HL-60 (cell line): ENCODE results near the gene PDE8B.

ENCODE experiments used
- DNase-seq, 2 experiments: peaks; one replicate each; pipeline ENCODE4 v3.0.0-alpha.2; 2010 to 2020; ENCODE audit warnings: low read depth in 1 of 2, low spot score in 1 of 2
- H3K27ac ChIP-seq: fragments of 250-450 bp; sonication (Bioruptor Pico); replicated peaks from 2 replicates; pipeline ENCODE4 v1.5.1; 2020; ENCODE audit warnings: mild to moderate bottlenecking, moderate library complexity
- H3K27me3 ChIP-seq: fragments of 250-450 bp; sonication (Bioruptor Pico); 2 replicates; pipeline ENCODE4 v1.5.1; 2021; ENCODE audit warnings: mild to moderate bottlenecking, moderate library complexity; ENCODE audit not compliant: insufficient read depth, poor library complexity, severe bottlenecking
- H3K4me3 ChIP-seq: replicated peaks from 2 replicates; pipeline ENCODE4 v1.5.1; 2011; ENCODE audit warnings: mild to moderate bottlenecking, control low read depth, low read length; ENCODE audit not compliant: insufficient read depth
- GABPA ChIP-seq: IDR thresholded peaks from 2 replicates; pipeline ENCODE4 v1.6.1; 2012; ENCODE audit warnings: low read depth
- POLR2AphosphoS5 ChIP-seq: IDR thresholded peaks from 2 replicates; pipeline ENCODE4 v1.6.1; 2012; ENCODE audit warnings: low read depth
- SPI1 ChIP-seq: IDR thresholded peaks from 2 replicates; pipeline ENCODE4 v1.6.1; 2012; ENCODE audit warnings: low read depth, mild to moderate bottlenecking, borderline replicate concordance
- TF ChIP-seq, protein P1 (sequence below): IDR thresholded peaks from one replicate; pipeline ENCODE4 v1.5.1; 2011; ENCODE audit warnings: low read length, control low read depth, inconsistent platforms; ENCODE audit not compliant: insufficient read depth
- TF ChIP-seq, protein P2 (sequence below): IDR thresholded peaks from 2 replicates; pipeline ENCODE4 v1.6.1; 2012; ENCODE audit warnings: low read depth; ENCODE audit not compliant: insufficient replicate concordance

The PDE8B gene

DNA sequence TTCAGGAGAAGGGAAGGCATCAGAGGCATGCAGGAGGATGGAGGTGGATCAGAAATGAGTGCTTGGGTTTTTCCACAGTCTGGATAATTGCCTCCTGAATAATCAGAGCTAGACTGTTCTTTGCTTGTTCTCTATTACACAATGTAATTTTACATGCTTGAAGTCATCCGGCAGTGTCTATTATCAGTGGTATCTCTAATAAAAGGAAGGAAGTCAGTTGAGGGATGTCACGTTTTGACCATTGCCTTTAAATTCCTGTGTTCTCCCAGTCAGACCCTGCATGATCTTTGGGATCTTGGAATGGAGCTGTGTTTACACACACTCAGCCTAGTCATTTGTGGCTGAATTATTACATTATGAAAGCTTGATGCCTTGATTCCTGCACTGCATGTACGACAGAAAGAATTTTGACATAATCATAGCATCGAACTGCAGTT lies 91.0 kb downstream of the PDE8B start:
- Histone ChIP-seq H3K27ac (no peak overlapping the region), H3K27me3 (no peaks in the 10 kb centered on the region), H3K4me3 (no peak overlapping the region)
- DNase-seq: no peak
- TF ChIP-seq SPI1: no peak

DNA sequence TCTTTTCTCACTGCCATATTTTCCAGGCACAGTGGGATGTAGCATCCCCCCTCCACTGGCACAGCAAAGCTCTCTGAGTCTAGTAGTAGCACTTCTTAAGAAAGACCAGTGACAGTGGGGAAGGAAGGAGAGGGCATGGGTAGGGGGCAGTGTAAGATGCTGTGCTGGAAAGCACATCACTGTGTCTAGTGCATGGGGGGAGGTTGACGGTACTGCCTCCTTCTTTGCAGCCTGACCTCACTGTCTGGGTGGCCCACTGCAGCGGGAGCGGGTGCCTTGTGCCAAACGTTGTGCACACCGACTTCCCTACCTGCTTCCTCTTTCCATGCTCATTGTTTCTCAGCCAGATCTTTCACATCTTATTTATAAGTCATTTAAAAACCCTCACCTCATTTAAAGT lies 91.8 kb downstream of the PDE8B start:
- Histone ChIP-seq H3K27me3 (no peaks in the 10 kb centered on the region), H3K27ac (no peak overlapping the region)
- no peak for TF ChIP-seq POLR2AphosphoS5
- peak; percentile 44; the same call in 1 of the 2 replicates for TF ChIP-seq SPI1

DNA sequence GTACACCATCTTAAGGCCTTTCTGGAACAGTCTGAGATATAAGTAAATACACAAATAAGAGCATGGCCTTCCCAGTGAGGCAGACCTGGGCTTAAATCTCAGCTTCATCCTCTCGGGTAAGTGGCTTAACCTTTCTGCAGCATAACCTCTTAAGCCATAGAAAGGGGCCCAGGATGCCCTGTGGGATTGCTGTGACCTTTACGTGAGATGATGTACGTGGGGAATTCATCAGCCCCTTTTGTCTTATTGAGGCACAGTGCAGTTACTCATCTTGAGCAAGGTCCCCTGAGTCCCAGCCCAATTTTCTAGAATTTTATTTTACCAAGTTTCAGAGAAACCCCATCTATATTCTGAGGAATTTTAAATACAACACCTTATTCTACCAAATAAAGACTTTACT lies 92.2 kb downstream of the PDE8B start:
- no peaks in the 10 kb centered on the region for H3K27me3 ChIP-seq
- no peak overlapping the region for H3K4me3 ChIP-seq
- TF ChIP-seq, protein P1, sequence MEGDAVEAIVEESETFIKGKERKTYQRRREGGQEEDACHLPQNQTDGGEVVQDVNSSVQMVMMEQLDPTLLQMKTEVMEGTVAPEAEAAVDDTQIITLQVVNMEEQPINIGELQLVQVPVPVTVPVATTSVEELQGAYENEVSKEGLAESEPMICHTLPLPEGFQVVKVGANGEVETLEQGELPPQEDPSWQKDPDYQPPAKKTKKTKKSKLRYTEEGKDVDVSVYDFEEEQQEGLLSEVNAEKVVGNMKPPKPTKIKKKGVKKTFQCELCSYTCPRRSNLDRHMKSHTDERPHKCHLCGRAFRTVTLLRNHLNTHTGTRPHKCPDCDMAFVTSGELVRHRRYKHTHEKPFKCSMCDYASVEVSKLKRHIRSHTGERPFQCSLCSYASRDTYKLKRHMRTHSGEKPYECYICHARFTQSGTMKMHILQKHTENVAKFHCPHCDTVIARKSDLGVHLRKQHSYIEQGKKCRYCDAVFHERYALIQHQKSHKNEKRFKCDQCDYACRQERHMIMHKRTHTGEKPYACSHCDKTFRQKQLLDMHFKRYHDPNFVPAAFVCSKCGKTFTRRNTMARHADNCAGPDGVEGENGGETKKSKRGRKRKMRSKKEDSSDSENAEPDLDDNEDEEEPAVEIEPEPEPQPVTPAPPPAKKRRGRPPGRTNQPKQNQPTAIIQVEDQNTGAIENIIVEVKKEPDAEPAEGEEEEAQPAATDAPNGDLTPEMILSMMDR: no peak
- TF ChIP-seq, protein P2, sequence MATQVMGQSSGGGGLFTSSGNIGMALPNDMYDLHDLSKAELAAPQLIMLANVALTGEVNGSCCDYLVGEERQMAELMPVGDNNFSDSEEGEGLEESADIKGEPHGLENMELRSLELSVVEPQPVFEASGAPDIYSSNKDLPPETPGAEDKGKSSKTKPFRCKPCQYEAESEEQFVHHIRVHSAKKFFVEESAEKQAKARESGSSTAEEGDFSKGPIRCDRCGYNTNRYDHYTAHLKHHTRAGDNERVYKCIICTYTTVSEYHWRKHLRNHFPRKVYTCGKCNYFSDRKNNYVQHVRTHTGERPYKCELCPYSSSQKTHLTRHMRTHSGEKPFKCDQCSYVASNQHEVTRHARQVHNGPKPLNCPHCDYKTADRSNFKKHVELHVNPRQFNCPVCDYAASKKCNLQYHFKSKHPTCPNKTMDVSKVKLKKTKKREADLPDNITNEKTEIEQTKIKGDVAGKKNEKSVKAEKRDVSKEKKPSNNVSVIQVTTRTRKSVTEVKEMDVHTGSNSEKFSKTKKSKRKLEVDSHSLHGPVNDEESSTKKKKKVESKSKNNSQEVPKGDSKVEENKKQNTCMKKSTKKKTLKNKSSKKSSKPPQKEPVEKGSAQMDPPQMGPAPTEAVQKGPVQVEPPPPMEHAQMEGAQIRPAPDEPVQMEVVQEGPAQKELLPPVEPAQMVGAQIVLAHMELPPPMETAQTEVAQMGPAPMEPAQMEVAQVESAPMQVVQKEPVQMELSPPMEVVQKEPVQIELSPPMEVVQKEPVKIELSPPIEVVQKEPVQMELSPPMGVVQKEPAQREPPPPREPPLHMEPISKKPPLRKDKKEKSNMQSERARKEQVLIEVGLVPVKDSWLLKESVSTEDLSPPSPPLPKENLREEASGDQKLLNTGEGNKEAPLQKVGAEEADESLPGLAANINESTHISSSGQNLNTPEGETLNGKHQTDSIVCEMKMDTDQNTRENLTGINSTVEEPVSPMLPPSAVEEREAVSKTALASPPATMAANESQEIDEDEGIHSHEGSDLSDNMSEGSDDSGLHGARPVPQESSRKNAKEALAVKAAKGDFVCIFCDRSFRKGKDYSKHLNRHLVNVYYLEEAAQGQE: no peak
- TF ChIP-seq SPI1 (no peak), GABPA (no peak), POLR2AphosphoS5 (no peak)
- no peak overlapping the region for H3K27ac ChIP-seq
- no peak for DNase-seq

More for the DNA sequence above, 91.8 kb downstream of the PDE8B start:
- peak; percentile 13 to 19 for DNase-seq
- no peak overlapping the region for H3K4me3 ChIP-seq

DNA sequence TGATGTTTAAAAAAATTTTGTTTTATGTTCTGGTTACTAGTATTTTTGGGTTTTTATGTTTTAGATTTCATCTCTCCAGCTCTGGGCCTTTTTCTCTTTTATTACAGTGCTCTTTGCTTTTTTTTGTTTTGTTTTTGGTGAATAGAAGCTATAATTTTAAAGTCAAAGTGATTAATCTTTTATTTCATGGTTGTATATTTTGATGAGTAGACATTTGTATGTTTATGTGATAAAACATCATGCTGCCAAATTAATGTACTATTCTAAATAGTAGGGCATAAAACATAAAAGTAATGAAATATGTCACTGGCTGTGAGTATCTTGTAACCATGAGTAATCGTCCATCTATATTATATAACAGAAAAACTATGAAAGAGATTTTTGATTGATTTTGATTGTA lies 93.9 kb downstream of the PDE8B start:
- TF ChIP-seq POLR2AphosphoS5 (no peak), SPI1 (no peak), GABPA (no peak)
- TF ChIP-seq, protein P2: no peak
- TF ChIP-seq, protein P1: no peak
- Histone ChIP-seq H3K27me3 (no peaks in the 10 kb centered on the region), H3K27ac (no peak overlapping the region), H3K4me3 (no peak overlapping the region)
- no peak for DNase-seq

DNA sequence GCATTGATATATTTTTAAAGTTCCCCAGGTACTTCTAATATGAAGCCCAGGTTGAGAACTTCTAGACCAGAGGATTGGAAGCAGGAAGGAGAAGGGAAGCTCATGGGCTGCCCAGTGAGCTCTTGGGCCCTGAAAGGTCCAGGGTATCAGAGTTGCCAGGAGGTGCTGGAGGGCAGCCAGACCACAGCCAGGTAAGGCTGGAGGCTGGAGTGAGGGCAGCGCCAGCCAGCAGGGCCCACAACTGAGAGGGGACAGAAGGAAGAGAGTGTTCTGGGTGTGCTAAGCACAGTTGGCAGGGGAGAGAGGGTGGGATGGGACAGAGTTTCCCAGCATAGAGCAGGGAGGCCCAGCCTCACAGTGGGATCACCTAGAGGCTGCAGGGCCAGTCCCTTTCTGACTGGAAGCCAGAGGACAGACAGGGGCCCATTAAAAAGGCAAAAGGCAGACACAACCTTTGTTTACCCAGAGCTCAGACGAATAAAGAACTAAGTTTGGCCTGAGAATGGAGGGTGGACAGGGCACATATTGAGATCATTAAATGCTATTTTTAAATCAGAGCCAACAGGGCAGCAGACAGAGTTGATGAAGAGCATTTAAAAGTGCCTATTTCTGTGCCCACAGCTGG lies 94.9 kb downstream of the PDE8B start:
- Histone ChIP-seq H3K27me3 (no peaks in the 10 kb centered on the region), H3K27ac (no peak overlapping the region), H3K4me3 (no peak overlapping the region)
- no peak for DNase-seq
- TF ChIP-seq SPI1 (no peak), GABPA (no peak), POLR2AphosphoS5 (no peak)
- TF ChIP-seq, protein P1: no peak
- TF ChIP-seq, protein P2: no peak
